GM10248 (cell line): ENCODE results near the gene FIGNL1.

Experiments used
- CTCF ChIA-PET: fragments of 300-600 bp; sonication (Branson Sonifier 250); formaldehyde crosslinking; extraction: SDS; loops from one replicate; lab custom pipeline; 2021; ENCODE audit warnings: antibody characterized with exemption; lab: Yijun Ruan, JAX
- POLR2A ChIA-PET: fragments of 350-650 bp; sonication (Branson Sonifier 250); formaldehyde crosslinking; extraction: SDS; loops from one replicate; lab custom pipeline; 2020; ENCODE audit warnings: antibody characterized with exemption; lab: Yijun Ruan, JAX
- DNase-seq: peaks from one replicate; pipeline ENCODE4 v3.0.0; 2012; ENCODE audit errors: extremely low spot score
- TF ChIP-seq, protein P1 (sequence below): IDR thresholded peaks from 2 replicates; pipeline ENCODE4 v1.5.1; 2012; ENCODE audit warnings: mild to moderate bottlenecking, low read depth; ENCODE audit errors: extremely low read depth, missing control alignments, control extremely low read depth

FIGNL1 gene

DNA sequence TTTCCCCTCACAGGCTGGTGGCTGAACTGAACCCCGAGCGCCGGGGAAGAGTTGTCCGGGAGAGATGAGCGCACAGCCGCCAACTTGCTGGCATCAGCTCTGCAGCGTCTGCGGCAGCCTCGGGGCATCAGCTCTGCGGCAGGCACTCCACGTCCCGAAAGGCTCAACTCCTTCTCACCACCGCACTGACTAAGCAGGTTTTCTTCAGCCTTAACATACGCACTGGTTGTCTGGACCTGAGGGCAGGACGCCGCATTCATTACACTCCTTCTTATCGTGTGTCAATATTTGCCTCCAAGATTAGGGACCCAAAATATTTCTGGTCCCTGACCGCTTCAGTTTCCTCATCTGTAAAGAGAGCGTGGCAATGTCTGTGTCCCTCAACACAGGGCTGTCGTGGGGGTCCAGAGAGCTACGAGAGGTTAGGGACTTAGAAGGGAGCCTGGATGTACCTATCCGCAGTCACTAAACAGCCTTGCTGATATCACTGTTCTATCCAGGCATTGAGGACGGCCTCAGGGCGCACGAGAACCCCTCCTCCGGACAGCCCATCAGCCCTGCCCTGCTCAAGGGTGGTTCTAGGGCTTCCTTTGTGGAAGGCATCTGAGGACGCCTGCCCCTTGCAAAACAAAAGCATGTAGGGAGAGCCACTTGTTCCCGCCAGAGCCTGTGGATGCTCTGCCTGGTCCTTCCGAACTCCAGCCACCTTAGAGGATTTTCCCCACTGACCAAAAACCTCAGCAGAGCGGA lies 42.8 kb upstream of the FIGNL1 start:
- TF ChIP-seq, protein P1, sequence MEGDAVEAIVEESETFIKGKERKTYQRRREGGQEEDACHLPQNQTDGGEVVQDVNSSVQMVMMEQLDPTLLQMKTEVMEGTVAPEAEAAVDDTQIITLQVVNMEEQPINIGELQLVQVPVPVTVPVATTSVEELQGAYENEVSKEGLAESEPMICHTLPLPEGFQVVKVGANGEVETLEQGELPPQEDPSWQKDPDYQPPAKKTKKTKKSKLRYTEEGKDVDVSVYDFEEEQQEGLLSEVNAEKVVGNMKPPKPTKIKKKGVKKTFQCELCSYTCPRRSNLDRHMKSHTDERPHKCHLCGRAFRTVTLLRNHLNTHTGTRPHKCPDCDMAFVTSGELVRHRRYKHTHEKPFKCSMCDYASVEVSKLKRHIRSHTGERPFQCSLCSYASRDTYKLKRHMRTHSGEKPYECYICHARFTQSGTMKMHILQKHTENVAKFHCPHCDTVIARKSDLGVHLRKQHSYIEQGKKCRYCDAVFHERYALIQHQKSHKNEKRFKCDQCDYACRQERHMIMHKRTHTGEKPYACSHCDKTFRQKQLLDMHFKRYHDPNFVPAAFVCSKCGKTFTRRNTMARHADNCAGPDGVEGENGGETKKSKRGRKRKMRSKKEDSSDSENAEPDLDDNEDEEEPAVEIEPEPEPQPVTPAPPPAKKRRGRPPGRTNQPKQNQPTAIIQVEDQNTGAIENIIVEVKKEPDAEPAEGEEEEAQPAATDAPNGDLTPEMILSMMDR: no peak
- POLR2A ChIA-PET: no interaction called here
- CTCF ChIA-PET: no interaction called here
- no peak for DNase-seq

DNA sequence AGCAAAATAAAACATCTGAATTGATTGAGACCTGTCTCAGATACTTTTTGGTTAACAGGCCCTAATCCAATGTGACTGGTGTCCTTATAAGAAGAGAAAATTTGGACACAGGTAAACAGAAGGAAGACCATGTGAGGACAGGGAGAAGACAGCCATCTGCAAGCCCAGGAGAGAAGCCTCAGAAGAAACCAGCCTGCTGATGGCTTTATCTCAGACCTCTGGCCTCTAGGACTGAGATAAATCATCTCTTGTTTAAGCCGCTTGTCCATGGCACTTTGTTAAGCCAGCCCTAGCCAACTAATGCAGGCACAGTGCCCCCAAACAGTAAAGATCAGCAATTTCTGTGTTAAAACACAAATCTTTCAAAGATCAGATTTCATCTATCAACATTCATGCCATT lies 41.8 kb upstream of the FIGNL1 start:
- ChIA-PET POLR2A (no interaction called here), CTCF (interaction anchor here (1.1 to 2.4 kb wide), 3 partner anchors 14 to 23 kb away, joined by 3 to 7 read pairs (median 3); no protein-coding TSS in a partner anchor)
- no peak for DNase-seq
- TF ChIP-seq, protein P1: no peak

DNA sequence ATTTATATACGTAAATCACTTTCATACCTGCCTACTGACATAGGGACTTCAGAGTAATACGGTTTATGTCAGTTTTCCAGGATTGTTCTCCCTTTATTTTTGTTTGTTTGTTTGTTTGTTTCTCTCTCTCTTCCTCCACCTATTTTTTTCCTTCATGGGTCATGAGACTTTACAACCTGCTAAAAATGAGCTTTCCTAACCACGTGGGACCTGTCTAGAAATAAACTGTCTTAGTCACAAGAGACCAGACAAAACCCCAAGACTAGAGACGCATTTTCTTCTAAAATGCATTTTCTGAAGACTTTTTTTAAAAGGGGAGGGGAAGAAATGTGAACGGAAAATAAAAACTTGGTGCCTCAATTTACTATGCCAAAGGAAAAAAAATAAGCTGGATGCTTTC lies 41.1 kb upstream of the FIGNL1 start:
- TF ChIP-seq, protein P1: no peak
- ChIA-PET CTCF (interaction anchor here (1.1 to 2.4 kb wide), 3 partner anchors 13 to 23 kb away, joined by 3 to 7 read pairs (median 3); no protein-coding TSS in a partner anchor), POLR2A (no interaction called here)
- no peak for DNase-seq

DNA sequence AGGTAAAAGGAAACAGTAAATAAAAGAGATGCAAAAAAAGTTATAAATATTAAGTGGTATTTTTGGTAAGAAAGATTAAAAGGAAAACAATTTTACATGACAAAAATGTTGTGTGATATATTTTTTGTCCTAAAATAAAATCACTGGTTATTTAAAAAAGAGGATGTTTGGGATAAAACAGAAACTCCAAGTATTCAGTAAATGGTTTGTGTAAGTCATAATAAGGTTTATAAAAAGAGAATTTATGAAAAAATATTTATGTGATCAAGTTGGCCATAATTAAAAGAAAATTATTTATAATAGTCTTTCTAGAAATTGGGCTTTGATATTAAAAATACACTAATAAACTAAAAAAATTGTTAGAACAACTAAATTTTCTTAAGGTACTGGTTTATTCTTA lies 38.2 kb upstream of the FIGNL1 start:
- ChIA-PET POLR2A (no interaction called here), CTCF (interaction anchor here (2.5 kb wide), 1 partner anchor 10 kb away, joined by 10 read pairs; no protein-coding TSS in a partner anchor)
- no peak for DNase-seq
- TF ChIP-seq, protein P1: no peak

DNA sequence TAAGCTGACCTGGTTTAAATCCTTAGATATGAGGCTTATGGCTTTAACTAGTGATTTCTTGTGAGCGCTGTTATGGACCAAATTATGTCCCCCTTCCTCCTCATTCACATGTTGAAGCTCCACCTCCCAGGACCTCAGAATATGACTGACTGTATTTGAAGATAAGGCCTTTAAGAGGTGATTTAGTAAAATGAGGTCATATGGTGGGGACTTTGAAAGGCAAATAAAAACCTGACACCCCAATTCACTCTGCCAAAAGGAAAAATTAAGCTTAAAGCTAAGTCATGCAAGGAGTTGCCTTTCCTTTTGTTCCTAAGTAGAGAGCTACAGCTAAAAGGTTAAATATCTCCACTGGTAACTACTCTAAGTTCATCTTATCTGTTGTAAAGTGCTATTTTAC lies 36.4 kb upstream of the FIGNL1 start:
- ChIA-PET CTCF (interaction anchor here (1.0 to 2.5 kb wide), 5 partner anchors 11 to 33 kb away, joined by 3 to 10 read pairs (median 4); no protein-coding TSS in a partner anchor), POLR2A (interaction anchor here (0.7 kb wide), 1 partner anchor 30 kb away, joined by 3 read pairs; no protein-coding TSS in a partner anchor)
- TF ChIP-seq, protein P1: no peak
- DNase-seq: no peak

DNA sequence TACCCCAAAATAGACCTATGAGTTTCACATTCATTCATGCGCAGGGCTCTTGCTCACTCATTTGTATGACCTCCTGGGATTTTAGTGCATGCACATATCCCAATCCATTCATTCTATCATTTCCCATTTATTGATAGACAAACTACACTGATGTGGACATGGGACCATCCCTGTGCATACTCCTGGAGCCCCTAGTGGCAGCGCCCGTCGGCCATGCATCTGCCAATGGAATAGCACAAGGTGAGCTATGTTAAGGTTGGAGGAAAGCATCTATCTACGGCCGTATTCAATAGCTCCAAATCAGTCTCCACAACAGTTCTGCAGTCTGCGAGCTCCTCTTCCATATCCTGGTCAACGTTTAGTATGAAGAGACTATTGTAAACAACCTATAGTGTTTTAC lies 31.7 kb upstream of the FIGNL1 start:
- TF ChIP-seq, protein P1: no peak
- POLR2A ChIA-PET: no interaction called here
- CTCF ChIA-PET: interaction anchor here (1.3 kb wide), 1 partner anchor 14 kb away, joined by 5 read pairs; no protein-coding TSS in a partner anchor
- no peak for DNase-seq
